ENCODE results near the gene HEMGN.
A peak's percentile ranks its signal among the peaks of the same experiment; 100 is the strongest.

The HEMGN gene

DNA sequence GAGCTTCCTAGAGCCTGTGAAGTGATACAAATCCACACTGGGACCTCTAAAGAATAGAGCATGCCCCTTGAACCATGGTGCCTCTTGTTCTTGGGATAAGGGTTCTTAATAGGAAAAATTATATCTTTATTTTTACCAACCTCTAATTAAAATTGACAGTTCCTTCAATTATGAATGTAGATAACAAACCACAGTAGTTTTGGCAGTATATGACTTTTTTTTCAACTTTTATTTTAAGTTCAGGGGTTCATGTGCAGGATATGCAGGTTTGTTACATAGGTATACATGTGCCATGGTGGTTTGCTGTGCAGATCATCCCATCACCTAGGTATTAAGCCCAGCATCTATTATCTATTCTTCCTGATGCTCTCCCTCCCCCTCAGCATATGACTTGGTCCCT, 974 bp downstream of the HEMGN start:
- DNase-seq (ENCODE audit: low read depth in 1 of 2, low spot score in 1 of 2), result no peak
- H3K4me3 ChIP-seq (replicated peaks; ENCODE audit: insufficient read depth, low read length), result no peak overlapping the region
- TF ChIP-seq CTCF (IDR thresholded peaks at IDR 0.05; ENCODE audit: insufficient read depth, low read length), result no peak
- TF ChIP-seq SPI1 (IDR thresholded peaks at IDR 0.05; ENCODE audit: borderline replicate concordance, low read depth), result no peak
- TF ChIP-seq, protein P1, sequence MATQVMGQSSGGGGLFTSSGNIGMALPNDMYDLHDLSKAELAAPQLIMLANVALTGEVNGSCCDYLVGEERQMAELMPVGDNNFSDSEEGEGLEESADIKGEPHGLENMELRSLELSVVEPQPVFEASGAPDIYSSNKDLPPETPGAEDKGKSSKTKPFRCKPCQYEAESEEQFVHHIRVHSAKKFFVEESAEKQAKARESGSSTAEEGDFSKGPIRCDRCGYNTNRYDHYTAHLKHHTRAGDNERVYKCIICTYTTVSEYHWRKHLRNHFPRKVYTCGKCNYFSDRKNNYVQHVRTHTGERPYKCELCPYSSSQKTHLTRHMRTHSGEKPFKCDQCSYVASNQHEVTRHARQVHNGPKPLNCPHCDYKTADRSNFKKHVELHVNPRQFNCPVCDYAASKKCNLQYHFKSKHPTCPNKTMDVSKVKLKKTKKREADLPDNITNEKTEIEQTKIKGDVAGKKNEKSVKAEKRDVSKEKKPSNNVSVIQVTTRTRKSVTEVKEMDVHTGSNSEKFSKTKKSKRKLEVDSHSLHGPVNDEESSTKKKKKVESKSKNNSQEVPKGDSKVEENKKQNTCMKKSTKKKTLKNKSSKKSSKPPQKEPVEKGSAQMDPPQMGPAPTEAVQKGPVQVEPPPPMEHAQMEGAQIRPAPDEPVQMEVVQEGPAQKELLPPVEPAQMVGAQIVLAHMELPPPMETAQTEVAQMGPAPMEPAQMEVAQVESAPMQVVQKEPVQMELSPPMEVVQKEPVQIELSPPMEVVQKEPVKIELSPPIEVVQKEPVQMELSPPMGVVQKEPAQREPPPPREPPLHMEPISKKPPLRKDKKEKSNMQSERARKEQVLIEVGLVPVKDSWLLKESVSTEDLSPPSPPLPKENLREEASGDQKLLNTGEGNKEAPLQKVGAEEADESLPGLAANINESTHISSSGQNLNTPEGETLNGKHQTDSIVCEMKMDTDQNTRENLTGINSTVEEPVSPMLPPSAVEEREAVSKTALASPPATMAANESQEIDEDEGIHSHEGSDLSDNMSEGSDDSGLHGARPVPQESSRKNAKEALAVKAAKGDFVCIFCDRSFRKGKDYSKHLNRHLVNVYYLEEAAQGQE (IDR thresholded peaks at IDR 0.05; ENCODE audit: insufficient replicate concordance, low read depth), result no peak
- TF ChIP-seq POLR2AphosphoS5 (IDR thresholded peaks at IDR 0.05; ENCODE audit: low read depth), result no peak
- TF ChIP-seq GABPA (IDR thresholded peaks at IDR 0.05; ENCODE audit: low read depth), result no peak
- H3K27me3 ChIP-seq (ENCODE audit: insufficient read depth, poor library complexity, severe bottlenecking), result no peaks in the 10 kb centered on the region
- H3K27ac ChIP-seq (replicated peaks), result no peak overlapping the region

- no peak for DNase-seq (ENCODE audit: low read depth in 1 of 2, low spot score in 1 of 2)
- H3K4me3 ChIP-seq (replicated peaks; ENCODE audit: insufficient read depth, low read length), result no peak overlapping the region
- TF ChIP-seq CTCF (IDR thresholded peaks at IDR 0.05; ENCODE audit: insufficient read depth, low read length) (no peak), GABPA (IDR thresholded peaks at IDR 0.05; ENCODE audit: low read depth) (no peak), SPI1 (IDR thresholded peaks at IDR 0.05; ENCODE audit: borderline replicate concordance, low read depth) (no peak), POLR2AphosphoS5 (IDR thresholded peaks at IDR 0.05; ENCODE audit: low read depth) (no peak)
- TF ChIP-seq, protein P1 (IDR thresholded peaks at IDR 0.05; ENCODE audit: insufficient replicate concordance, low read depth), result no peak
- no peak overlapping the region for H3K27ac ChIP-seq (replicated peaks)
- H3K27me3 ChIP-seq (ENCODE audit: insufficient read depth, poor library complexity, severe bottlenecking), result no peaks in the 10 kb centered on the region
These were observed 2.7 kb downstream of the HEMGN start for GRCh38 chr9:97935276-97935675.

DNA sequence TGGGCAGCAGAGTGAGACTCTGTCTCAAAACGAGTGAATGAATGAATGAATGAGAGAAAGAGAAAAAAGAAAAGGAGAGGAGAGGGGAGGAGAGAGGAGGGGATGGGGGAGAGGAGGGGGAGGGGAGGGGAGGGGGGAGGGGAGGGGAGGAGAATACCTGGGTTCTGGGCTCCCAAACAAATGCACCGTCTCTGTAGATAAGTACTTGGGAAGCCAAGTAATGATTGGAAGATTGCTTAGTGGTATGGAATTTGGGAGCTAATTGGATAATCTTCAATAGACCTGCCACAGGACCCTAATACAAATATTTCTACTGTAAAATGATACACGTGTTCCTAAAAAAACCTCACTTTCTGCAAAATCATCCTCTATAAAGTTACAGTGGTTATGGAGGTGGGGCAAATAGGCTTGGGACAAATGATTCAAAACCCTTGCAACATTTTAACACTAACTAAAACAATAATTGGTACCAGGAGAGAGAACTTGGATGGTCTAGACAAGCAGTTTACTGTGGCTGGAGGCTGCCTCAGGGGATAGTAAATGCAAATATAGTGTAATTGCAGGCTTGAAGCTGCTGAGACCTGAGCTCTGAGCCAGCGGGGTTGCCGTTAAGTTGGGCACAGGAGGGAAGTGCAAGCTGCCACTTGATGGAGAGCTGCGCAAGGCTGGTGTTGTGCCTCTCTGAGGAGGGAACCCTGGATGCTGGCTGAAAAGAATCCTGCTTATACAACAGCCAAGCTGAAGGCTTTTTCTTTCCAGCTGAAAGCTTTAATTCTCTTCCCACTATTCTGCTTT, 3.5 kb downstream of the HEMGN start:
- H3K27me3 ChIP-seq (ENCODE audit: insufficient read depth, poor library complexity, severe bottlenecking), result no peaks in the 10 kb centered on the region
- no peak overlapping the region for H3K27ac ChIP-seq (replicated peaks)

More for the DNA sequence above, 3.5 kb downstream of the HEMGN start:
- peak in 1 of 2 experiments; percentile 5 for DNase-seq (ENCODE audit: low read depth in 1 of 2, low spot score in 1 of 2)
- TF ChIP-seq SPI1 (IDR thresholded peaks at IDR 0.05; ENCODE audit: borderline replicate concordance, low read depth) (peak; percentile 34; the same call in 1 of the 2 replicates), GABPA (IDR thresholded peaks at IDR 0.05; ENCODE audit: low read depth) (no peak), POLR2AphosphoS5 (IDR thresholded peaks at IDR 0.05; ENCODE audit: low read depth) (no peak)
- TF ChIP-seq, protein P1 (IDR thresholded peaks at IDR 0.05; ENCODE audit: insufficient replicate concordance, low read depth), result no peak
- no peak overlapping the region for H3K4me3 ChIP-seq (replicated peaks; ENCODE audit: insufficient read depth, low read length)
